ENCODE data around the gene SNX24. TPM values are rescaled to one million over a fixed set of nuclear protein-coding genes. Genes with fewer than 3 reads are reported as not detected.

Gene SNX24
- total and polyA plus RNA-seq, 10 of the 15 experiments (the other 5 are each of a cell fraction or from before 2014, with no cell fraction given), result 0.15 to 6.6 (median 4.1) TPM

DNA sequence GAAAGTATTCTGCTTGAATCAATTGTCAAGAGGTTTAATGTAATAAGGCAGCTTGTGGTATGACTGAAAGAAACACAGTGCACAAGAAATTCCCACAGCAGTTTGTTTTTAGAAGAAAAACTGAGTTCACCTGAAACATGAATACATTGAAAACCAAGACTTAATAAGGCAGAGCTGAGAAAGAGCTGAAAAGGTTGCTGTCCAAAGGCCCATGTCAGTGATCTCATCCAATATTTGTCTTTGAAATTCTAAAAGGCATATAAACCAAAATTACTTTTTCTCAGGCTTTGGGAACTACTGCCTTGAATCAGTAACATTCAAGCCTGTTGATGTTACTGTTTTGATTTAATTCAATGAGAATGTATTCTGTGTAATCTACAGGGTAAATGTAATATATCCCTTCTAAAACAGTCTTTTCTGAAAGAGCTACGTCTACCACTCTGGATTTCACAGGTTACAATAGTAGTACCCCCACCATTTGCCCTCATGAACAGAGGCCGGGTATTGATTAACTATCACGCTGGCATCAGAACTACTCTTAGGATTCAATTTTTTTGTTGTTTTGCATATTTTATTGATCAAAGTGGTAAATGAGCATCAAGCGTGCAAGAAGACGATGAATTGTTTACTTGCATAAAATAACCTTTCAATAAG lies 133.4 kb downstream of the SNX24 start:
- ChIA-PET SMC1A (ENCODE audit: uncharacterized antibody, unreplicated experiment) (no interaction called here), CTCF (no interaction called here), POLR2A (no interaction called here), RAD21 (ENCODE audit: unreplicated experiment) (no interaction called here)
- FAIRE-seq, result no peak
- Histone ChIP-seq H3K9ac (ENCODE audit: control insufficient read depth, insufficient read depth, low read length) (no peak overlapping the region), H2AFZ (ENCODE audit: control insufficient read depth, low read depth, low read length) (no peak overlapping the region), H3K4me3 (no peak overlapping the region), H3K27me3 (replicated peaks in 1 of 2; ENCODE audit: control insufficient read depth in 2 of 2, insufficient read depth in 2 of 2, low read length in 1 of 2) (no peaks in the 10 kb centered on the region; a peak in 1 of 4 replicates), H3K27ac (ENCODE audit: control insufficient read depth, insufficient read depth) (no peak overlapping the region), H3K79me2 (ENCODE audit: control insufficient read depth, insufficient read depth, low read length) (no peaks in the 10 kb centered on the region), H3K4me2 (ENCODE audit: control insufficient read depth, insufficient read depth) (no peak overlapping the region), H3K9me3 (replicated peaks; ENCODE audit: control insufficient read depth, insufficient read depth, low read length) (no peaks in the 10 kb centered on the region), H3K36me3 (ENCODE audit: control insufficient read depth in 2 of 2, insufficient read depth in 2 of 2, low read length in 1 of 2) (no peaks in the 10 kb centered on the region), H3K4me1 (ENCODE audit: control insufficient read depth, insufficient read depth, low read length) (no peaks in the 10 kb centered on the region), H4K20me1 (ENCODE audit: control insufficient read depth, insufficient read depth) (no peaks in the 10 kb centered on the region)
- in situ Hi-C loops (cut with MboI), result no loop called here
- DNase-seq (ENCODE audit: low read depth, low spot score), result no peak
- TF ChIP-seq NFXL1 (IDR thresholded peaks at IDR 0.05; ENCODE audit: borderline replicate concordance), result no peak
- TF ChIP-seq, protein P1, sequence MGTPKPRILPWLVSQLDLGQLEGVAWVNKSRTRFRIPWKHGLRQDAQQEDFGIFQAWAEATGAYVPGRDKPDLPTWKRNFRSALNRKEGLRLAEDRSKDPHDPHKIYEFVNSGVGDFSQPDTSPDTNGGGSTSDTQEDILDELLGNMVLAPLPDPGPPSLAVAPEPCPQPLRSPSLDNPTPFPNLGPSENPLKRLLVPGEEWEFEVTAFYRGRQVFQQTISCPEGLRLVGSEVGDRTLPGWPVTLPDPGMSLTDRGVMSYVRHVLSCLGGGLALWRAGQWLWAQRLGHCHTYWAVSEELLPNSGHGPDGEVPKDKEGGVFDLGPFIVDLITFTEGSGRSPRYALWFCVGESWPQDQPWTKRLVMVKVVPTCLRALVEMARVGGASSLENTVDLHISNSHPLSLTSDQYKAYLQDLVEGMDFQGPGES (IDR thresholded peaks at IDR 0.05), result no peak
- TF ChIP-seq SP1 (IDR thresholded peaks at IDR 0.05; ENCODE audit: low read depth, low read length), result no peak
- intact Hi-C loops (cut with micrococcal nuclease; ENCODE audit: unreplicated experiment), result no loop called here
- 72% methylated on average over 5 of the region's 5 CpGs for WGBS (ENCODE audit: insufficient coverage, insufficient replicate concordance, low lambda C conversion rate, missing lambda C conversion rate)
- no peak for ATAC-seq
- BruUV-seq (replicated peaks), result no TSS peak

DNA sequence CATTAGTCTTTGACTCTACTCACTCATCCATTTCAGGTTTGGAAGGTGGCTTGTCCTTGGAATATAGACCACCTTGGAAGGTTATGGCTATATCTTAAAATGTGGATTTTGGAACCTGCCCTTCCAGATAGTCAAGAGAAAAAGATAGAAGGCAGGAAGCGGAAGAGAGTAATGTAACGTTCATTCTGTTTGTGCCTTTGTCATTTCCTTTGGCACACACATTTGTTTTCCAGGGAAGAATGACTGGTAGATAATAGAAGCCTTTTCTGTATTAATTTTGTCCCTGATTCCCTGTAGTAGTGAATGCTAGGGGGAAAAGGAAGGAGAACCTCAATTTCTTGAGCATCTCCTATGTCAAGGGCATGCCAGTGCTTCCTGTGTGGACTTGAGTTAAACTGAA lies 136.4 kb downstream of the SNX24 start:
- intact Hi-C loops (cut with micrococcal nuclease; ENCODE audit: unreplicated experiment), result no loop called here

More for the DNA sequence above, 136.4 kb downstream of the SNX24 start:
- TF ChIP-seq SMARCA5 (IDR thresholded peaks at IDR 0.05) (no peak), NFYA (IDR thresholded peaks at IDR 0.05; ENCODE audit: borderline replicate concordance, low read depth, low read length) (no peak), EED (IDR thresholded peaks at IDR 0.05; ENCODE audit: low read depth) (no peak), SUZ12 (IDR thresholded peaks at IDR 0.05; ENCODE audit: unreplicated experiment) (no peak), CBX3 (IDR thresholded peaks at IDR 0.05; ENCODE audit: borderline replicate concordance, low read depth) (no peak), GABPA (IDR thresholded peaks at IDR 0.05; ENCODE audit: low read depth) (no peak), SMAD5 (IDR thresholded peaks at IDR 0.05; ENCODE audit: low read depth) (no peak), FOS (IDR thresholded peaks at IDR 0.05; ENCODE audit: borderline replicate concordance, extremely low read depth, insufficient read length) (no peak), TCF3 (IDR thresholded peaks at IDR 0.05; ENCODE audit: borderline replicate concordance, insufficient read depth, low read depth, low read length) (no peak), PML (IDR thresholded peaks at IDR 0.05; ENCODE audit: low read length) (no peak), ZNF24 (IDR thresholded peaks at IDR 0.05) (no peak)
- TF ChIP-seq, protein P2, sequence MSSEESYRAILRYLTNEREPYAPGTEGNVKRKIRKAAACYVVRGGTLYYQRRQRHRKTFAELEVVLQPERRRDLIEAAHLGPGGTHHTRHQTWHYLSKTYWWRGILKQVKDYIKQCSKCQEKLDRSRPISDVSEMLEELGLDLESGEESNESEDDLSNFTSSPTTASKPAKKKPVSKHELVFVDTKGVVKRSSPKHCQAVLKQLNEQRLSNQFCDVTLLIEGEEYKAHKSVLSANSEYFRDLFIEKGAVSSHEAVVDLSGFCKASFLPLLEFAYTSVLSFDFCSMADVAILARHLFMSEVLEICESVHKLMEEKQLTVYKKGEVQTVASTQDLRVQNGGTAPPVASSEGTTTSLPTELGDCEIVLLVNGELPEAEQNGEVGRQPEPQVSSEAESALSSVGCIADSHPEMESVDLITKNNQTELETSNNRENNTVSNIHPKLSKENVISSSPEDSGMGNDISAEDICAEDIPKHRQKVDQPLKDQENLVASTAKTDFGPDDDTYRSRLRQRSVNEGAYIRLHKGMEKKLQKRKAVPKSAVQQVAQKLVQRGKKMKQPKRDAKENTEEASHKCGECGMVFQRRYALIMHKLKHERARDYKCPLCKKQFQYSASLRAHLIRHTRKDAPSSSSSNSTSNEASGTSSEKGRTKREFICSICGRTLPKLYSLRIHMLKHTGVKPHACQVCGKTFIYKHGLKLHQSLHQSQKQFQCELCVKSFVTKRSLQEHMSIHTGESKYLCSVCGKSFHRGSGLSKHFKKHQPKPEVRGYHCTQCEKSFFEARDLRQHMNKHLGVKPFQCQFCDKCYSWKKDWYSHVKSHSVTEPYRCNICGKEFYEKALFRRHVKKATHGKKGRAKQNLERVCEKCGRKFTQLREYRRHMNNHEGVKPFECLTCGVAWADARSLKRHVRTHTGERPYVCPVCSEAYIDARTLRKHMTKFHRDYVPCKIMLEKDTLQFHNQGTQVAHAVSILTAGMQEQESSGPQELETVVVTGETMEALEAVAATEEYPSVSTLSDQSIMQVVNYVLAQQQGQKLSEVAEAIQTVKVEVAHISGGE (CRISPR knock-in tag; IDR thresholded peaks at IDR 0.05), result no peak
- 72% methylated on average over 2 of the region's 2 CpGs for WGBS (ENCODE audit: insufficient coverage, insufficient replicate concordance, low lambda C conversion rate, missing lambda C conversion rate)
- ATAC-seq, result no peak
- H3K4me3 ChIP-seq, result no peak overlapping the region
- DNase-seq (ENCODE audit: low read depth, low spot score), result no peak
- H3K79me2 ChIP-seq (ENCODE audit: control insufficient read depth, insufficient read depth, low read length), result no peaks in the 10 kb centered on the region
- no peaks in the 10 kb centered on the region for H3K36me3 ChIP-seq (ENCODE audit: control insufficient read depth in 2 of 2, insufficient read depth in 2 of 2, low read length in 1 of 2)
- in situ Hi-C loops (cut with MboI), result no loop called here
- no peak overlapping the region for H3K4me2 ChIP-seq (ENCODE audit: control insufficient read depth, insufficient read depth)
- CTCF ChIA-PET, result no interaction called here
- H3K9ac ChIP-seq (ENCODE audit: control insufficient read depth, insufficient read depth, low read length), result no peak overlapping the region
- SMC1A ChIA-PET (ENCODE audit: uncharacterized antibody, unreplicated experiment), result no interaction called here
- H3K9me3 ChIP-seq (replicated peaks; ENCODE audit: control insufficient read depth, insufficient read depth, low read length), result no peaks in the 10 kb centered on the region
- POLR2A ChIA-PET, result no interaction called here
- H3K4me1 ChIP-seq (ENCODE audit: control insufficient read depth, insufficient read depth, low read length), result peaks cover 15% of the 10 kb centered on the region
- H3K27ac ChIP-seq (ENCODE audit: control insufficient read depth, insufficient read depth), result no peak overlapping the region
- RAD21 ChIA-PET (ENCODE audit: unreplicated experiment), result no interaction called here
- no peaks in the 10 kb centered on the region for H4K20me1 ChIP-seq (ENCODE audit: control insufficient read depth, insufficient read depth)
- H2AFZ ChIP-seq (ENCODE audit: control insufficient read depth, low read depth, low read length), result no peak overlapping the region
- FAIRE-seq, result no peak
- H3K27me3 ChIP-seq (replicated peaks in 1 of 2; ENCODE audit: control insufficient read depth in 2 of 2, insufficient read depth in 2 of 2, low read length in 1 of 2), result no peaks in the 10 kb centered on the region
- no TSS peak for BruUV-seq (replicated peaks)
